Breast epithelium (tissue), 4 donors: Measurements from ENCODE around the gene JCAD. TPM values are rescaled to one million over a fixed set of nuclear protein-coding genes. Genes with fewer than 3 reads are reported as not detected.

Source experiments
- DNase-seq, 2 donors: peaks; one replicate each; pipeline ENCODE4 v3.0.0-alpha.2; 2019; ENCODE audit warnings: low spot score in 2 of 2
- H3K27ac ChIP-seq, 2 donors: fragments of 200-600 bp; sonication (generic) in 1 of 2; one replicate each; pipeline ENCODE4 v1.5.1; 2016 to 2019; ENCODE audit warnings: mild to moderate bottlenecking in 1 of 2
- H3K27me3 ChIP-seq, 2 donors: fragments of 200-600 bp; sonication (generic) in 1 of 2; one replicate each; pipeline versions ENCODE4 v1.5.1 to v1.6.0; 2017 to 2019; ENCODE audit warnings: control low read depth in 1 of 2, mild to moderate bottlenecking in 1 of 2
- H3K36me3 ChIP-seq: fragments of 200-600 bp; one replicate; pipeline ENCODE4 v1.5.1; 2019
- H3K4me1 ChIP-seq, 2 donors: fragments of 200-600 bp; sonication (generic); one replicate each; pipeline ENCODE4 v1.5.1; 2016 to 2019; ENCODE audit warnings: control low read depth in 1 of 2
- H3K4me3 ChIP-seq, 3 donors: fragments of 200-600 bp; sonication (generic); 1 replicate in 2 of 3; 2 replicates in 1 of 3; pipeline ENCODE4 v1.5.1; 2016 to 2019; ENCODE audit warnings: mild to moderate bottlenecking in 3 of 3, moderate library complexity in 2 of 3
- H3K9me3 ChIP-seq, 2 donors: fragments of 200-600 bp; sonication (generic) in 1 of 2; one replicate each; pipeline ENCODE4 v1.5.1; 2016 to 2019; ENCODE audit warnings: control low read depth in 1 of 2
- POLR2A ChIP-seq: fragments of 450-650 bp; IDR thresholded peaks from one replicate; pipeline ENCODE4 v1.6.1; 2016; ENCODE audit warnings: antibody characterized with exemption, mild to moderate bottlenecking, moderate library complexity
- POLR2AphosphoS5 ChIP-seq, 3 donors: sonication (generic); formaldehyde crosslinking; IDR thresholded peaks; one replicate each; pipeline ENCODE4 v1.6.1; 2017; ENCODE audit warnings: antibody characterized with exemption in 3 of 3
- intact Hi-C: fragments of 100-400 bp; cut with DNase I; formaldehyde crosslinking; loops from one replicate; pipeline ENCODE4 v1.15.1; 2023; ENCODE audit warnings: low total_unique reads
- total RNA-seq, 3 donors: library from RNA; depleted of rRNA; stranded (reverse); fragments of >200 nt; gene quantifications; one replicate each; pipeline ENCODE4 v1.1.0, GENCODE V29; 2016
- TF ChIP-seq, protein P1 (sequence below), 3 donors: fragments of 450-650 bp; IDR thresholded peaks; one replicate each; pipeline ENCODE4 v1.5.1; 2016 to 2017; ENCODE audit warnings: antibody characterized with exemption in 3 of 3, mild to moderate bottlenecking in 3 of 3, moderate library complexity in 3 of 3

JCAD gene
- total RNA-seq, 3 donors from 2014 or later = 11.1 to 69.3 (median 16.1) TPM

DNA sequence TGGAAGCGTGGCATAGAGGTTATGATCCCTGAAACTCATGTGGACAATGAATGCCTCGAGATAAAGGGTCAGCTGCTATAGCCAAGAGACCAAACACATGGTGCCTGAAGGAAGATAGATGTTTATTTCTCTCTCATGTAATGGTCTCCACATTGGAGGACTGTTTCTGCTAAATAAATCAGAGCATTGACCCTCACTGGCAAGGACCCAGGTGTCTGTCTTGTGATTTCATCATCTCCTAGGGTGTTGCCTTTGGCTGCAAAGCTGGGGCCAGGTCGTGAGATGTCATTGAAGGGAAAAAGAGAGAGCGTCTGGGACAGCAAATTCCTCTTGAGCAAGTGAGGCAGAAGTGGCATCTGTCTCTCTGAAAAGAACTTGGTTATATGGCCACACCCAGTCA lies 64.6 kb downstream of the JCAD start:
- Histone ChIP-seq H3K36me3 (no peaks in the 10 kb centered on the region), H3K4me3 (no peak overlapping the region), H3K9me3 (no peaks in the 10 kb centered on the region), H3K27me3 (no peaks in the 10 kb centered on the region), H3K4me1 (no peaks in the 10 kb centered on the region), H3K27ac (no peak overlapping the region)
- intact Hi-C loops = no loop called here
- DNase-seq = no peak
- TF ChIP-seq POLR2A (no peak), POLR2AphosphoS5 (IDR thresholded peaks at IDR 0.05) (no peak)
- TF ChIP-seq, protein P1, sequence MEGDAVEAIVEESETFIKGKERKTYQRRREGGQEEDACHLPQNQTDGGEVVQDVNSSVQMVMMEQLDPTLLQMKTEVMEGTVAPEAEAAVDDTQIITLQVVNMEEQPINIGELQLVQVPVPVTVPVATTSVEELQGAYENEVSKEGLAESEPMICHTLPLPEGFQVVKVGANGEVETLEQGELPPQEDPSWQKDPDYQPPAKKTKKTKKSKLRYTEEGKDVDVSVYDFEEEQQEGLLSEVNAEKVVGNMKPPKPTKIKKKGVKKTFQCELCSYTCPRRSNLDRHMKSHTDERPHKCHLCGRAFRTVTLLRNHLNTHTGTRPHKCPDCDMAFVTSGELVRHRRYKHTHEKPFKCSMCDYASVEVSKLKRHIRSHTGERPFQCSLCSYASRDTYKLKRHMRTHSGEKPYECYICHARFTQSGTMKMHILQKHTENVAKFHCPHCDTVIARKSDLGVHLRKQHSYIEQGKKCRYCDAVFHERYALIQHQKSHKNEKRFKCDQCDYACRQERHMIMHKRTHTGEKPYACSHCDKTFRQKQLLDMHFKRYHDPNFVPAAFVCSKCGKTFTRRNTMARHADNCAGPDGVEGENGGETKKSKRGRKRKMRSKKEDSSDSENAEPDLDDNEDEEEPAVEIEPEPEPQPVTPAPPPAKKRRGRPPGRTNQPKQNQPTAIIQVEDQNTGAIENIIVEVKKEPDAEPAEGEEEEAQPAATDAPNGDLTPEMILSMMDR (IDR thresholded peaks at IDR 0.05) = no peak

DNA sequence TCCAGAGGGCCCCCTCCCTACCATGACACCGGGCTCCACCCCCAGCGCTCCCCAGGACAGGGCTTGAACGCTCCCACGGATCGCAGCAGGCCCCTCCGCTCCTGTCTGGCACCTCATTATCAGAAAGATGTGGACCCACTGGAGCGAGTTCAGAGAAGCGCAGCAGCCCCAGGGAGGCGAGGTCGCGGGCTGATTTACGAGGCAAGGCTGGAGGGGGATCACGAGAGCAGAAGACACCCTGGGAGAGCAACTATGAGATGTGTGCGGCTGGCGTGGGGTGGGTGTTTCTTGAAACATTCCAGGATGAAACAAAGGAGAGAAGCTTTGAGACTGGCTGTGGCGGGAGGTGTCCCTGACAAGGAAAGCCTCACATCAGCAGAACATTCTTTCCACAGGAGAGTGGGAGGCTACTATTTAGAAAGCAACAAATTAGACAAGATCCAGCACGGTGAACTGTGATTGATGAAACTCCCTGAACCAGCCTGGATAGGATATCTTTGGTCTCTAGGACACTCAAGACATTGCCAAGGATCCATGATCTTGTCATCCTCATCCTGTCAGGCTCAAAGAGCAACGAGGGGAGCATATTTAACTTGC lies 66.0 kb downstream of the JCAD start:
- H3K27ac ChIP-seq = peak overlapping the region; percentile 9 to 33
- TF ChIP-seq, protein P1 (IDR thresholded peaks at IDR 0.05) = no peak
- TF ChIP-seq POLR2AphosphoS5 (IDR thresholded peaks at IDR 0.05) = peak in 1 of 3 donors; percentile 49
- no peaks in the 10 kb centered on the region for H3K9me3 ChIP-seq
- H3K27me3 ChIP-seq = no peaks in the 10 kb centered on the region
- no peak for DNase-seq
- H3K4me1 ChIP-seq = no peaks in the 10 kb centered on the region
- intact Hi-C loops = no loop called here
- no peak overlapping the region for H3K4me3 ChIP-seq
- H3K36me3 ChIP-seq = no peaks in the 10 kb centered on the region

DNA sequence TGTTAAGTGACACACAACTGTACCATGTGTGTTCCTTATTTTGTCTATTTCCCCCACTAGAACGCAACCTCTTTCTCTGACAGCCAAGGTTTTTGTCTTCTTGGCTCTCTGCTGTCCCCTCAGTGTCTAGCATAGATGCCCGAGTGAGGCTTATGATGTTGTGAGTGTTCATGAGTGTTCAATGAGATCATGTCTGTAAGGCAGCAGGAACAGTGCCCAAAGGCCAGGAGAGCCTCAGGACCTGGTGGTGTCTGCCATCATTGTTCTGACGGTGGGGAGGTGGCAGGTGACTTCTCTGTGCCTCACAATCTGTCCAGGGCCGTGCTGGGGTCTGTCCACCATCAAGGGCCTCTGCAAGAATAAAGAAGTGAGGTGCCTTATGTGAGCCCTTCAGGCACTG lies 66.5 kb downstream of the JCAD start:
- H3K36me3 ChIP-seq = no peaks in the 10 kb centered on the region
- no peaks in the 10 kb centered on the region for H3K4me1 ChIP-seq
- no peak overlapping the region for H3K4me3 ChIP-seq
- H3K27ac ChIP-seq = peak overlapping the region; percentile 9 to 33
- H3K9me3 ChIP-seq = no peaks in the 10 kb centered on the region
- no peaks in the 10 kb centered on the region for H3K27me3 ChIP-seq
- no peak for DNase-seq
- TF ChIP-seq POLR2AphosphoS5 (IDR thresholded peaks at IDR 0.05) (no peak), POLR2A (no peak)
- TF ChIP-seq, protein P1 (IDR thresholded peaks at IDR 0.05) = no peak
- intact Hi-C loops = no loop called here

DNA sequence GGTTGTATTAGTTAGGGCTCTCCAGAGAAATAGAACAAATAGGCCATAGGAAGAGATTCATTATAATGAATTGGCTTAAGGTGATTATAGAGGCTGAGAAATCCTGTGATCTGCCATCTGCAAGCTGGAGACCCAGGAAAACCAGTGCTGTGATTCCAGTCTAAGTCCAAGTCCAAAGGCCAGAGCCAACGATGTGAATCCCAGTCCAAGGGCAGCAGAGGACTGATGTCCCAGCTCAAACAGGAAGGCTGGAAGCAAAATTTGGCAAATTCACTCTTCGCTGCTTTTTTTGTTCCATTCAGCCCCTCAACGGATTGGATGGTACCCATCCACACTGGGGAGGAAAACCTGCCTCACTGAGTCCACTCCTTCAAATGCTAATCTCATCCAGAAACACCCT lies 68.0 kb downstream of the JCAD start:
- intact Hi-C loops = no loop called here
- TF ChIP-seq POLR2AphosphoS5 (IDR thresholded peaks at IDR 0.05) = no peak
- no peak for TF ChIP-seq POLR2A
- TF ChIP-seq, protein P1 (IDR thresholded peaks at IDR 0.05) = no peak

DNA sequence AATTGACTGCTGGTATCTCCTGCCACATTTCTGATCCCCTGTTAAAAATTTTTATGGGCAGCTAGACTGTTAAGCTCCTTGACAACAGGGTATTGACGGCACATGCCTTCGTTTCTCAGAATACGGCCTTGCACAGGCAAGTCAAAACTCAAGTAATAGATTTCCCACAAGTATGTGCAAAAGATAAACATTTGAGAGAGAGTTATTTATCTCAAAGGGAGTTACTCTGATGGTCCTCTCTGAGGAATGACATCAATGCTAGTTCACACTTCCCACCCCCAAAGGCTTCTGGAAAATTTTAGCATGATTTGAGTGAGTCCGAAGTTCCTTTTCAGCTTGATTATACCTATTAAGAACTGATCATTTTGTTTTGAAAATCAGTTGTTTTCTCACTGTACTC lies 71.9 kb downstream of the JCAD start:
- no peaks in the 10 kb centered on the region for H3K27me3 ChIP-seq
- peaks cover 8 to 11% of the 10 kb centered on the region in 2 donors for H3K9me3 ChIP-seq
- DNase-seq = no peak
- intact Hi-C loops = no loop called here
- no peaks in the 10 kb centered on the region for H3K4me1 ChIP-seq
- no peak overlapping the region for H3K27ac ChIP-seq
- H3K4me3 ChIP-seq = no peak overlapping the region
- H3K36me3 ChIP-seq = no peaks in the 10 kb centered on the region
- no peak for TF ChIP-seq POLR2AphosphoS5 (IDR thresholded peaks at IDR 0.05)
- TF ChIP-seq POLR2A = no peak
- TF ChIP-seq, protein P1 (IDR thresholded peaks at IDR 0.05) = no peak

More for the DNA sequence above, 68.0 kb downstream of the JCAD start:
- Histone ChIP-seq H3K4me1 (no peaks in the 10 kb centered on the region), H3K4me3 (no peak overlapping the region), H3K27ac (no peak overlapping the region), H3K36me3 (no peaks in the 10 kb centered on the region), H3K27me3 (no peaks in the 10 kb centered on the region), H3K9me3 (no peaks in the 10 kb centered on the region)
- DNase-seq = no peak
